Neural crest cell (in vitro differentiated cells): Measurements from ENCODE around the gene SLC9C2. TPM values are rescaled to one million over a fixed set of nuclear protein-coding genes. Genes with fewer than 3 reads are reported as not detected.

Experiments
- DNase-seq: peaks from one replicate; pipeline ENCODE4 v3.0.0; 2021; ENCODE audit warnings: low read depth, mixed read lengths, low spot score
- H3K27ac Mint-ChIP-seq: one replicate; pipeline ENCODE4 v1.8.0; 2021; ENCODE audit warnings: mild to moderate bottlenecking, mixed read lengths; ENCODE audit not compliant: unreplicated experiment
- H3K27me3 Mint-ChIP-seq: 2 replicates; pipeline ENCODE4 v1.8.0; 2021; ENCODE audit warnings: low read depth, mild to moderate bottlenecking, mixed read lengths
- H3K36me3 Mint-ChIP-seq: 2 replicates; pipeline ENCODE4 v1.8.0; 2021; ENCODE audit warnings: low read depth, mild to moderate bottlenecking, mixed read lengths
- H3K4me1 Mint-ChIP-seq: 2 replicates; pipeline ENCODE4 v1.8.0; 2021; ENCODE audit warnings: mixed read lengths
- H3K4me3 Mint-ChIP-seq: one replicate; pipeline ENCODE4 v1.8.0; 2021; ENCODE audit warnings: mild to moderate bottlenecking, mixed read lengths
- H3K9me3 Mint-ChIP-seq: 2 replicates; pipeline ENCODE4 v1.8.0; 2021; ENCODE audit warnings: mixed read lengths
- CTCF ChIP-seq: fragments of 200-600 bp; sonication (generic); conservative IDR thresholded peaks from 2 replicates; pipeline ENCODE4 v1.5.0; 2021; ENCODE audit warnings: antibody characterized with exemption, mild to moderate bottlenecking
- total RNA-seq: library from RNA; stranded (reverse); gene quantifications from 2 replicates; pipeline ENCODE4 v1.2.1, GENCODE V29; 2021

Gene SLC9C2
- total RNA-seq, 1 donor from 2014 or later = 0.12 TPM

- no peak for DNase-seq
These were observed 51.2 kb downstream of the SLC9C2 start for GRCh38 chr1:173551699-173552098.

GRCh38 chr1:173549813-173550212 is 53.1 kb downstream of the SLC9C2 start:
- no peaks in the 10 kb centered on the region for H3K27me3 Mint-ChIP-seq
- no peak for TF ChIP-seq CTCF
- H3K9me3 Mint-ChIP-seq = no peaks in the 10 kb centered on the region
- no peak overlapping the region for H3K4me3 Mint-ChIP-seq
- H3K27ac Mint-ChIP-seq = no peak overlapping the region
- H3K4me1 Mint-ChIP-seq = peaks cover 3% of the 10 kb centered on the region
- no peak for DNase-seq
- no peaks in the 10 kb centered on the region for H3K36me3 Mint-ChIP-seq

More at GRCh38 chr1:173551699-173552098, 51.2 kb downstream of the SLC9C2 start:
- TF ChIP-seq CTCF = no peak
- Mint-ChIP-seq H3K9me3 (no peaks in the 10 kb centered on the region), H3K27me3 (no peaks in the 10 kb centered on the region), H3K36me3 (no peaks in the 10 kb centered on the region), H3K27ac (no peak overlapping the region), H3K4me1 (peaks cover 3% of the 10 kb centered on the region), H3K4me3 (no peak overlapping the region)

- DNase-seq = no peak
- no peaks in the 10 kb centered on the region for H3K4me1 Mint-ChIP-seq
- H3K4me3 Mint-ChIP-seq = no peak overlapping the region
- no peaks in the 10 kb centered on the region for H3K27me3 Mint-ChIP-seq
- no peak for TF ChIP-seq CTCF
- no peaks in the 10 kb centered on the region for H3K36me3 Mint-ChIP-seq
- no peak overlapping the region for H3K27ac Mint-ChIP-seq
- peaks cover 8% of the 10 kb centered on the region for H3K9me3 Mint-ChIP-seq
These were observed 57.2 kb downstream of the SLC9C2 start for GRCh38 chr1:173545688-173546087.

- Mint-ChIP-seq H3K4me1 (peaks cover 7% of the 10 kb centered on the region), H3K4me3 (no peak overlapping the region), H3K36me3 (no peaks in the 10 kb centered on the region), H3K27ac (no peak overlapping the region), H3K27me3 (no peaks in the 10 kb centered on the region), H3K9me3 (peaks cover 7% of the 10 kb centered on the region)
- no peak for DNase-seq
- TF ChIP-seq CTCF = no peak
These were observed 66.6 kb downstream of the SLC9C2 start for GRCh38 chr1:173536223-173536622.

GRCh38 chr1:173532237-173532636 is 70.6 kb downstream of the SLC9C2 start:
- Mint-ChIP-seq H3K4me1 (peaks cover 31% of the 10 kb centered on the region), H3K36me3 (no peaks in the 10 kb centered on the region), H3K27me3 (no peaks in the 10 kb centered on the region), H3K27ac (no peak overlapping the region), H3K9me3 (no peaks in the 10 kb centered on the region), H3K4me3 (no peak overlapping the region)
- TF ChIP-seq CTCF = no peak
- DNase-seq = no peak
